Mesothelial cell of epicardium (in vitro differentiated cells): Measurements from ENCODE around the gene AP4E1. TPM values are rescaled to one million over a fixed set of nuclear protein-coding genes. Genes with fewer than 3 reads are reported as not detected.

ENCODE experiments used
- DNase-seq, 2 experiments: peaks; one replicate each; pipeline ENCODE4 v3.0.0; 2021; ENCODE audit warnings: low spot score in 2 of 2; ENCODE audit not compliant: unreplicated experiment in 2 of 2
- H3K27ac Mint-ChIP-seq: 2 replicates; pipeline ENCODE4 v1.8.0; 2021; ENCODE audit warnings: mixed read lengths
- H3K27me3 Mint-ChIP-seq: 2 replicates; pipeline ENCODE4 v1.8.0; 2021; ENCODE audit warnings: low read depth, mixed read lengths
- H3K36me3 Mint-ChIP-seq: 2 replicates; pipeline ENCODE4 v1.8.0; 2021; ENCODE audit warnings: mixed read lengths
- H3K4me1 Mint-ChIP-seq: 2 replicates; pipeline ENCODE4 v1.8.0; 2021; ENCODE audit warnings: mixed read lengths
- H3K4me3 Mint-ChIP-seq: 2 replicates; pipeline ENCODE4 v1.8.0; 2021; ENCODE audit warnings: mild to moderate bottlenecking, moderate library complexity, mixed read lengths
- H3K9me3 Mint-ChIP-seq: 2 replicates; pipeline ENCODE4 v1.8.0; 2021; ENCODE audit warnings: mixed read lengths
- total RNA-seq: library from RNA; stranded (reverse); gene quantifications from 3 replicates; pipeline ENCODE4 v1.2.1, GENCODE V29; 2021
- TF ChIP-seq, protein P1 (sequence below): fragments of 200-600 bp; sonication (generic); IDR thresholded peaks from one replicate; pipeline ENCODE4 v1.5.0; 2021; ENCODE audit warnings: antibody characterized with exemption; ENCODE audit not compliant: unreplicated experiment

AP4E1 gene
- total RNA-seq, 1 donor from 2014 or later: 9.7 TPM

DNA sequence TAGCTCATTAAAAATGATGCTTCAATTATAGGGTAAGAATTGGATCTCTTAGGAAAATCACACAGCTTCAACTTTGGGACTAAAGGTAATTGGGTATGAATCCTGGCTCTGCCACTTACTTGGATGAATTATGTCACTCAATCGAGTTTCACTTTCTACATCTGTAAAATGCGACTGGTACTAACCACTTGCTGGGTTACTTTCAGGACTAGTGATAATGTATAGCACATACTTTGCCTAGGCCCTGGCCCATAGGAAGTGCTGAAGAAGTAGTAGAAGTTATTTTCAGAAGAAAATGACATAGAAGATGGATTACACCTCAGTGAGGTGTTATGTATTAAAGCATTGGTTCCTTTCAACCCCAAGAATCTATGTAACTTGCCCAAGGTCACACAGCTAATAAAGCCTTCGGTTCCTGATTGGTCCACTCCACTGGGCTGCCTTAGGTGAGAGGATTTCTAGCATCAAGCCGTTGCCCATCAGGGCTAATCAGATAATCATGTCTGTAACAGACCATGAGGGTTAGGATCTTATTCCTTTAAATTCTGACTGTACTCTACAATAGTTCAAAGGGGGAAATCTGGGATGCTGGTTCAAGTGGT lies 29.4 kb upstream of the AP4E1 start:
- H3K4me1 Mint-ChIP-seq: peaks cover 15% of the 10 kb centered on the region
- DNase-seq: no peak
- no peaks in the 10 kb centered on the region for H3K27me3 Mint-ChIP-seq
- peak overlapping the region; percentile 22 for H3K27ac Mint-ChIP-seq
- TF ChIP-seq, protein P1, sequence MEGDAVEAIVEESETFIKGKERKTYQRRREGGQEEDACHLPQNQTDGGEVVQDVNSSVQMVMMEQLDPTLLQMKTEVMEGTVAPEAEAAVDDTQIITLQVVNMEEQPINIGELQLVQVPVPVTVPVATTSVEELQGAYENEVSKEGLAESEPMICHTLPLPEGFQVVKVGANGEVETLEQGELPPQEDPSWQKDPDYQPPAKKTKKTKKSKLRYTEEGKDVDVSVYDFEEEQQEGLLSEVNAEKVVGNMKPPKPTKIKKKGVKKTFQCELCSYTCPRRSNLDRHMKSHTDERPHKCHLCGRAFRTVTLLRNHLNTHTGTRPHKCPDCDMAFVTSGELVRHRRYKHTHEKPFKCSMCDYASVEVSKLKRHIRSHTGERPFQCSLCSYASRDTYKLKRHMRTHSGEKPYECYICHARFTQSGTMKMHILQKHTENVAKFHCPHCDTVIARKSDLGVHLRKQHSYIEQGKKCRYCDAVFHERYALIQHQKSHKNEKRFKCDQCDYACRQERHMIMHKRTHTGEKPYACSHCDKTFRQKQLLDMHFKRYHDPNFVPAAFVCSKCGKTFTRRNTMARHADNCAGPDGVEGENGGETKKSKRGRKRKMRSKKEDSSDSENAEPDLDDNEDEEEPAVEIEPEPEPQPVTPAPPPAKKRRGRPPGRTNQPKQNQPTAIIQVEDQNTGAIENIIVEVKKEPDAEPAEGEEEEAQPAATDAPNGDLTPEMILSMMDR: no peak
- H3K4me3 Mint-ChIP-seq: no peak overlapping the region
- H3K9me3 Mint-ChIP-seq: no peaks in the 10 kb centered on the region
- no peaks in the 10 kb centered on the region for H3K36me3 Mint-ChIP-seq

DNA sequence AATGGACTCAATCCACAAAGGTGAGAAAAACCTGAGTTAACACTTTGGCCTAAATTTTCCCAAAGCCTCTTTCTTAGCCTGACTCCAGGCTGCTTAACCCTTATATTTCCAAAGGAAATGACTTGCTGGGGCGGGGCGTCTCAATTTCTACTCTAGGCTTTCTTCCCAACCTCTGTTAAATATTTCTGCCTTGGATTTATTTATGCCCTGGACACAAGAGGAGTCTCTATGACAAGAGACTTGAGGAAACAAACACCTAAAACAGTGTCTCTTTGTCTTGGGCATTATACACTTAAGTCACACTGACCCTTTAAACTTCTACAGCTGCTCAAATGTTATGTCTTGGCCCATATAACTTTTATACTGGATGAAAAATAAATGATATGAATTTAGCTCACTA lies 28.3 kb upstream of the AP4E1 start:
- H3K27ac Mint-ChIP-seq: no peak overlapping the region
- TF ChIP-seq, protein P1: no peak
- no peak overlapping the region for H3K4me3 Mint-ChIP-seq
- DNase-seq: no peak
- no peaks in the 10 kb centered on the region for H3K36me3 Mint-ChIP-seq
- H3K27me3 Mint-ChIP-seq: no peaks in the 10 kb centered on the region
- H3K9me3 Mint-ChIP-seq: no peaks in the 10 kb centered on the region
- H3K4me1 Mint-ChIP-seq: peaks cover 20% of the 10 kb centered on the region

DNA sequence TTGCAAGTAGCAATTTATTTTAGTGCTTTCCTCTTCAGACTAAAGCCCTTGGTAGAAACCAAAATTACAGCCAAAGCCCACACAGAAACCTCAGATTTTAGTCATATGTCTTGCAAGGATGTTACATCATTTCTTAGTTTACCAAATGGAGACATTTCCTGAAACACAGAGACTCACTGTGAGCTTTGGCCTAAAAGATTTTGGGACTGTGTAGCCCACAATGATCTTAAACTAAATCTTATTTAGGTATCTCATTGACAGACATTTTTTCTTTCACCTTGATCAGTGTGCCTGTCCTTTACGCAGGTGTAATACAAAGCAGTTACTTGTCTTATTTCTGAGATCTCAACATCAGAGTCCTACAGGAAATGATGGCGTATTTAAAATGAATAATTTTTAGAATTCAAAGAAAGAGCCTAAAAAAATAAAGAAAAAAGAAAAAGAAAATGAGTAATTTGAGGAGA lies 27.8 kb upstream of the AP4E1 start:
- TF ChIP-seq, protein P1: no peak
- H3K36me3 Mint-ChIP-seq: no peaks in the 10 kb centered on the region
- H3K4me3 Mint-ChIP-seq: no peak overlapping the region
- no peaks in the 10 kb centered on the region for H3K9me3 Mint-ChIP-seq
- H3K27ac Mint-ChIP-seq: no peak overlapping the region
- H3K27me3 Mint-ChIP-seq: no peaks in the 10 kb centered on the region
- peaks cover 20% of the 10 kb centered on the region for H3K4me1 Mint-ChIP-seq
- DNase-seq: no peak

DNA sequence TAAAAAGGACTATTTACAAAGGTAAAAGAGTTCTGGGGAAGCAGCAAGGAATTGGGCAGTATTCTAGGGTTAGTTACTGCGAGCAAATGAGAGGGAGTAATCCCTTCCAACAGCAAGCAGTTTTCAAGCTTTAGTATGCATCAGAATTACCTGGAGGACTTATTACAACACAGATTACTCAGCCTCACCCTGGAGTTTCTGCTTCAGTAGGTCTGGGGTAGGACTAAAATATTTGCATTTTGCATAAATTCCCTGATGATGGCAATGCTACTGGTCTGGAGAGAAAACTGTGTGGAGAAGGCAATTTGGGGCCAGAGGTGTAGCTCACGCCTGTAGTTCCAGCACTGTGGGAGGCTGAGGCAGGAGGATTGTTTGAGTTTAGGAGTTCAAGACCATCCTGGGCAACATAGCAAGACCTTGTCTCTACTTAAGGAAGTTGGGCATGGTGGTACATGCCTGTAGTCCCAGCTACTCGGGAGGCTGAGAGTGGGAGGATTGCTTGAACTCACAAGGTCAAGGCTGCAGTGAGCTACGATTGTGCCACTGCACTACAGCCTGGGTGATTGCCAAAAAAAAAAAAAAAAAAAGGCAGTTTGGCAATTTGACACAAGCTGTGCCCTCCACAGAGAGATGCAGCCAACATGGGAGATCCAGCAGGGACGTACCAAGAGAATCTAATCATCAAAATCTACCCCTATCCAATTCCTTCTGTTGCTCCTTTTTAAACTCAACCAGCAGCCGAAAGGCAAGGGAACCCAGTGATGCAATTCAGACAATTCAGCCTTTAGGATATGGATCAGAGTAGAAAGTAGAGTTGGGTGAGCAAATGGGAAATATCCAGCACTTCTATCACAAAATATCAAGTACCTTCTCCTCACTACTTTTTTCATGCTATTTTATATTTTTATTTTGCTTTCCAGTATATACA lies 27.1 kb upstream of the AP4E1 start:
- H3K4me1 Mint-ChIP-seq: peaks cover 24% of the 10 kb centered on the region
- no peak overlapping the region for H3K4me3 Mint-ChIP-seq

DNA sequence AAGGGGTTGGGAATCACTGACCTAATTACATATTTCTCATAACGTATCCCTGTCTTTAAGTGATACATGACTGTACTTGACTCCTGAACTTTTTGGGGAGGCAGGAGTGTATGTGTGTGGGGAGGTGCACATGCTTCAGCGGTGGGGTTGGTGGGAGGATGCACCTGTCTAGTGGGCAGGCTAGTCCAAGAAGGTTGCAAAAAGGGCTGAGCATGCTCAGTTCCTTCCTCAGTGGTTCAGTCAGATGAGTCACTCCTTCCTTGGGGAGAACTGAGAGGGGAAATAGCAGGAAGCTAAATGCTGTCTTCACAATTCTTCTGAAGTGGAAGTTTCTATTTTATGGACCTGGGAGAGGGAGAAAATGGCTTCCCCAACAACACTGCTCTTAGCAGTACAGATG lies 24.6 kb upstream of the AP4E1 start:
- H3K9me3 Mint-ChIP-seq: no peaks in the 10 kb centered on the region
- peaks cover 20% of the 10 kb centered on the region for H3K4me1 Mint-ChIP-seq
- peak overlapping the region; percentile 43 for H3K27ac Mint-ChIP-seq
- TF ChIP-seq, protein P1: no peak
- no peaks in the 10 kb centered on the region for H3K36me3 Mint-ChIP-seq
- no peak overlapping the region for H3K4me3 Mint-ChIP-seq
- no peaks in the 10 kb centered on the region for H3K27me3 Mint-ChIP-seq
- DNase-seq: no peak

More for the DNA sequence above, 27.1 kb upstream of the AP4E1 start:
- Mint-ChIP-seq H3K27ac (no peak overlapping the region), H3K27me3 (no peaks in the 10 kb centered on the region), H3K36me3 (no peaks in the 10 kb centered on the region), H3K9me3 (no peaks in the 10 kb centered on the region)
- TF ChIP-seq, protein P1: no peak
- DNase-seq: no peak
